SU-DHL-6 (cell line): ENCODE measurements around the gene AIFM1.

Experiments
- H2AFZ ChIP-seq: fragments of 200-600 bp; sonication (generic); 2 replicates; pipeline ENCODE4 v1.6.1; 2014; ENCODE audit warnings: low read depth, mild to moderate bottlenecking, moderate library complexity, mixed read lengths, antibody characterized with exemption, low read length; ENCODE audit not compliant: severe bottlenecking
- H3F3A ChIP-seq: fragments of 200-600 bp; shearing (Covaris generic); 2 replicates; pipeline ENCODE4 v1.6.0; 2016; ENCODE audit warnings: antibody characterized with exemption, mild to moderate bottlenecking; ENCODE audit not compliant: insufficient read depth
- H3K27ac ChIP-seq: fragments of 200-600 bp; sonication (generic); 2 replicates; pipeline ENCODE4 v1.5.1; 2016; ENCODE audit warnings: low read depth, mild to moderate bottlenecking, low read length, moderate library complexity, mixed read lengths
- H3K27me3 ChIP-seq: fragments of 200-600 bp; sonication (generic), shearing (Covaris generic); 2 replicates; pipeline ENCODE4 v1.6.0; 2014; ENCODE audit warnings: mild to moderate bottlenecking, low read length
- H3K36me3 ChIP-seq: fragments of 200-600 bp; sonication (generic); 2 replicates; pipeline ENCODE4 v1.6.1; 2014; ENCODE audit warnings: mild to moderate bottlenecking, low read length, mixed read lengths
- H3K4me2 ChIP-seq: fragments of 300-600, 200-600 bp; shearing (Covaris generic), sonication (generic); 2 replicates; pipeline ENCODE4 v1.6.0; 2014; ENCODE audit warnings: low read length, low read depth, mild to moderate bottlenecking; ENCODE audit not compliant: poor library complexity, severe bottlenecking
- H3K4me3 ChIP-seq: fragments of 200-600 bp; sonication (generic); 2 replicates; pipeline ENCODE4 v1.5.1; 2014; ENCODE audit warnings: antibody characterized with exemption, low read length, mild to moderate bottlenecking, mixed read lengths; ENCODE audit not compliant: insufficient read depth, poor library complexity, severe bottlenecking
- H3K79me2 ChIP-seq: fragments of 200-600 bp; sonication (generic); 2 replicates; pipeline ENCODE4 v1.6.1; 2014; ENCODE audit warnings: mild to moderate bottlenecking, low read length, moderate library complexity; ENCODE audit not compliant: insufficient read depth
- H3K9ac ChIP-seq: fragments of 200-600 bp; sonication (generic); 2 replicates; pipeline ENCODE4 v1.7.0; 2014; ENCODE audit warnings: mild to moderate bottlenecking, low read length
- H3K9me2 ChIP-seq: fragments of 200-600 bp; sonication (generic); replicated peaks from 2 replicates; pipeline ENCODE4 v1.6.1; 2014; ENCODE audit warnings: low read length; ENCODE audit not compliant: insufficient read depth
- H3K9me3 ChIP-seq: fragments of 200-600 bp; sonication (generic); 2 replicates; pipeline ENCODE4 v1.6.1; 2014; ENCODE audit warnings: low read length, mixed read lengths; ENCODE audit not compliant: insufficient read depth
- H4K20me1 ChIP-seq: fragments of 200-600 bp; sonication (generic); 2 replicates; pipeline ENCODE4 v1.6.1; 2014; ENCODE audit warnings: low read depth, mild to moderate bottlenecking, antibody characterized with exemption, low read length, moderate library complexity, mixed read lengths
- EZH2phosphoT487 ChIP-seq: fragments of 200-600 bp; sonication (generic), shearing (Covaris generic); conservative IDR thresholded peaks from 2 replicates; pipeline ENCODE4 v1.6.1; 2018; ENCODE audit warnings: mild to moderate bottlenecking, antibody characterized with exemption, low read length, moderate library complexity, mixed read lengths
- TF ChIP-seq, protein P1 (sequence below): fragments of 200-600 bp; sonication (generic); IDR thresholded peaks from one replicate; pipeline ENCODE4 v1.5.1; 2017; ENCODE audit warnings: antibody characterized with exemption, mild to moderate bottlenecking, low read length, moderate library complexity; ENCODE audit not compliant: insufficient read depth, poor library complexity, severe bottlenecking

AIFM1 gene

DNA sequence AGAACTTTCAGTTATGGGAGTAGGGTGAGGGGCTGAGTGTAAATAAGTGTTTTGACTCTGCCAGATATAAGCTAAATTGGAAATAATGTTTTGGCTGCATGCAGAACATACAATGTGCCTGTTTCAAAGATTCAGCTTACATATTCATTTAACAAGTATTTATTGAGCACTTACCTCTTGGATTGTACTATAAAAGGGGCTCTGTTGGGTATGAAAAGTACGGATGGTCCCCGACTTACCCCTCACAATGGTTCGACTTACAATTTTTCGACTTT is 799 bp upstream of the AIFM1 start:
- H3K9me2 ChIP-seq, result no peaks in the 10 kb centered on the region
- H3K36me3 ChIP-seq, result no peaks in the 10 kb centered on the region
- peak overlapping the region; percentile 95 for H3K27ac ChIP-seq
- H2AFZ ChIP-seq, result no peak overlapping the region
- H3F3A ChIP-seq, result peaks cover 11% of the 10 kb centered on the region; the same call in 1 of the 2 replicates
- H3K9me3 ChIP-seq, result no peaks in the 10 kb centered on the region
- H3K4me2 ChIP-seq, result peak overlapping the region; percentile 82
- no peaks in the 10 kb centered on the region for H3K27me3 ChIP-seq
- no peaks in the 10 kb centered on the region for H4K20me1 ChIP-seq
- peaks cover 35% of the 10 kb centered on the region for H3K79me2 ChIP-seq
- TF ChIP-seq, protein P1, sequence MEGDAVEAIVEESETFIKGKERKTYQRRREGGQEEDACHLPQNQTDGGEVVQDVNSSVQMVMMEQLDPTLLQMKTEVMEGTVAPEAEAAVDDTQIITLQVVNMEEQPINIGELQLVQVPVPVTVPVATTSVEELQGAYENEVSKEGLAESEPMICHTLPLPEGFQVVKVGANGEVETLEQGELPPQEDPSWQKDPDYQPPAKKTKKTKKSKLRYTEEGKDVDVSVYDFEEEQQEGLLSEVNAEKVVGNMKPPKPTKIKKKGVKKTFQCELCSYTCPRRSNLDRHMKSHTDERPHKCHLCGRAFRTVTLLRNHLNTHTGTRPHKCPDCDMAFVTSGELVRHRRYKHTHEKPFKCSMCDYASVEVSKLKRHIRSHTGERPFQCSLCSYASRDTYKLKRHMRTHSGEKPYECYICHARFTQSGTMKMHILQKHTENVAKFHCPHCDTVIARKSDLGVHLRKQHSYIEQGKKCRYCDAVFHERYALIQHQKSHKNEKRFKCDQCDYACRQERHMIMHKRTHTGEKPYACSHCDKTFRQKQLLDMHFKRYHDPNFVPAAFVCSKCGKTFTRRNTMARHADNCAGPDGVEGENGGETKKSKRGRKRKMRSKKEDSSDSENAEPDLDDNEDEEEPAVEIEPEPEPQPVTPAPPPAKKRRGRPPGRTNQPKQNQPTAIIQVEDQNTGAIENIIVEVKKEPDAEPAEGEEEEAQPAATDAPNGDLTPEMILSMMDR, result no peak
- TF ChIP-seq EZH2phosphoT487, result no peak
- H3K9ac ChIP-seq, result peak overlapping the region; percentile 82
- peak overlapping the region; percentile 98 for H3K4me3 ChIP-seq

DNA sequence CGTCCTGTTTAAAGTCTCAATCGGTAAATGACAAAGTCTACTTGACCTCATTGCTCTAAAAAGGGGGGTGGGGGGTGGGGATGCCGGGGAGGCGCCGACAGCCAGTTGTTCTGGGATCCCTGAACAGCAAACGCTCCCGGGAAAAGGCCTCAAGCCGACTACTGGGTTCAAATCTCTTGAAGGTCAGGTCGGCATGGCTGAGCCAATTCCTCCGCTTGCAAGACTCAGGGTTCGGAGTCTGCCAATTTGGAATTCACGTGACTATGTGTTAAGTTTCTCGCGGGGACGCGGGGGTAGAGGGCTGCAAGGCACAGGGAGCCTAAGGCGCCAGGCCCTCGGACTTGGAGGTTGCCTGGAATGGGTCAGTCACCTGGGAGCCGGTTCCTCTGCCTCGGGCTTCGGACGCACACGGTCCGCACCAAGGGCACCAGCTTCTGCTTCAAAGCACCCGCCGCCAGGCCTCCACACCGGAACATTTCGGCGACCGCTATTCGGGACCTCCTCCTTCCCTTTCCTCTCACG is 399 bp downstream of the AIFM1 start:
- Histone ChIP-seq H2AFZ (no peak overlapping the region), H3K27me3 (no peaks in the 10 kb centered on the region), H4K20me1 (no peaks in the 10 kb centered on the region), H3K79me2 (peaks cover 38% of the 10 kb centered on the region), H3F3A (peaks cover 10% of the 10 kb centered on the region; the same call in 1 of the 2 replicates), H3K27ac (peak overlapping the region; percentile 31), H3K4me2 (peak overlapping the region; percentile 91), H3K4me3 (peak overlapping the region; percentile 74), H3K9me3 (no peaks in the 10 kb centered on the region), H3K36me3 (no peaks in the 10 kb centered on the region), H3K9me2 (no peaks in the 10 kb centered on the region), H3K9ac (peak overlapping the region; percentile 82)
- no peak for TF ChIP-seq EZH2phosphoT487
- TF ChIP-seq, protein P1, result no peak

DNA sequence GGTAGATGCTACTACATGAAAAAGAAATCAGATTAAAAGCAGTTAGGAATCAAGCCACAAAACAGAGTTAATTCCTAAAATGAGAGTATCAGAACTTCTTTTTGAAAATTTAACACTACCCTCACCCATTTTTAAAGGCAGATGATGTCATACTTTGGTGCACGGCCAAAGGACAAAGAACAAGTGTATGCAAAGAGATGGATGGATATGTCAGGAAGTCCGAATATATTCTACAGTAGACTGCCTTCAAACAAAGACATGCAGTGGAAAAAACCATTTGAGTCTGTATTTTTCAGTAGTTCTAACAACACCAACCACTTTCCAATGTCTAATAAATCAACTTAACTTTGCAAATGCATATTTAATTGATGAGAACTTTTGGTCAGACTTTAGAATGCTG is 2.2 kb downstream of the AIFM1 start:
- Histone ChIP-seq H3K36me3 (no peaks in the 10 kb centered on the region), H3K4me2 (no peak overlapping the region), H2AFZ (no peak overlapping the region), H3K79me2 (peaks cover 51% of the 10 kb centered on the region), H3K4me3 (no peak overlapping the region), H4K20me1 (no peaks in the 10 kb centered on the region), H3K9me3 (no peaks in the 10 kb centered on the region), H3F3A (no peaks in the 10 kb centered on the region), H3K27ac (no peak overlapping the region), H3K9ac (no peak overlapping the region), H3K27me3 (no peaks in the 10 kb centered on the region), H3K9me2 (no peaks in the 10 kb centered on the region)
- TF ChIP-seq, protein P1, result no peak
- no peak for TF ChIP-seq EZH2phosphoT487
